Left ventricle myocardium superior (tissue), 1 donor: Measurements from ENCODE around the gene UGT1A7. TPM values are rescaled to one million over a fixed set of nuclear protein-coding genes. Genes with fewer than 3 reads are reported as not detected.
"Not testable (repeated sequence)": the region's sequence is repeated elsewhere in the genome, so short reads cannot be mapped to it uniquely, and the experiment has no call there.

ENCODE experiments used
- ATAC-seq: fragments of 200-7000 bp; cut with Tn5 transposase; one replicate; pipeline ENCODE4 v1.9.1; 2020; ENCODE audit warnings: mild to moderate bottlenecking, moderate library complexity
- DNase-seq: peaks from one replicate; pipeline ENCODE4 v3.0.0-alpha.2; 2020
- intact Hi-C: fragments of 100-400 bp; cut with micrococcal nuclease; formaldehyde crosslinking; loops from one replicate; pipeline ENCODE4 v1.11.0; 2022
- total RNA-seq: library from RNA; stranded (reverse); fragmentation: NEBNext Ultra II Directional; extraction: Animal tissue kit (Norgen Biotek cat#: 25700); gene quantifications from one replicate; pipeline ENCODE4 v1.2.1, GENCODE V29; 2021
- donor health status: DM: no; HTN: yes; CAD: no; lungs with severe emphysema.

The UGT1A7 gene
- total RNA-seq, 1 donor from 2014 or later: not detected

GRCh38 chr2:233676046-233676445 is 5.7 kb upstream of the UGT1A7 start:
- ATAC-seq: no peak
- intact Hi-C loops: no loop called here

GRCh38 chr2:233679196-233679595 is 2.5 kb upstream of the UGT1A7 start:
- intact Hi-C loops: no loop called here
- ATAC-seq (no peak), DNase-seq (no peak)

More at GRCh38 chr2:233676046-233676445, 5.7 kb upstream of the UGT1A7 start:
- DNase-seq: no peak

GRCh38 chr2:233680361-233681045 is 1.2 kb upstream of the UGT1A7 start:
- no peak for DNase-seq
- no peak for ATAC-seq
- intact Hi-C loops: no loop called here

GRCh38 chr2:233684640-233685039 is 2.9 kb downstream of the UGT1A7 start:
- DNase-seq (no peak), ATAC-seq (no peak)
- intact Hi-C loops: no loop called here

GRCh38 chr2:233686928-233687327 is 5.2 kb downstream of the UGT1A7 start:
- ATAC-seq: no peak
- DNase-seq: no peak
- intact Hi-C loops: no loop called here

- intact Hi-C loops: no loop called here
- ATAC-seq (no peak), DNase-seq (no peak)
Observed at GRCh38 chr2:233688341-233688740, 6.6 kb downstream of the UGT1A7 start.

- no peak for DNase-seq
- intact Hi-C loops: no loop called here
Observed at GRCh38 chr2:233689031-233689430, 7.3 kb downstream of the UGT1A7 start.

GRCh38 chr2:233689501-233689900 is 7.8 kb downstream of the UGT1A7 start:
- no peak for DNase-seq
- intact Hi-C loops: no loop called here

More at GRCh38 chr2:233689031-233689430, 7.3 kb downstream of the UGT1A7 start:
- ATAC-seq: no peak

GRCh38 chr2:233690444-233690843 is 8.7 kb downstream of the UGT1A7 start:
- DNase-seq: no peak
- intact Hi-C loops: no loop called here

More at GRCh38 chr2:233689501-233689900, 7.8 kb downstream of the UGT1A7 start:
- no peak for ATAC-seq

GRCh38 chr2:233691443-233692433 is 10.0 kb downstream of the UGT1A7 start:
- DNase-seq (no peak), ATAC-seq (no peak)
- intact Hi-C loops: no loop called here

More at GRCh38 chr2:233690444-233690843, 8.7 kb downstream of the UGT1A7 start:
- ATAC-seq: no peak

- ATAC-seq: no peak
- intact Hi-C loops: no loop called here
- no peak for DNase-seq
Observed at GRCh38 chr2:233692648-233693047, 10.9 kb downstream of the UGT1A7 start, which contains the start of gene UGT1A6. TSS of gene UGT1A6 (plus strand) at chr2:233692890. CDS start at chr2:233693005, 115 bp downstream.

GRCh38 chr2:233693963-233694362 is 12.3 kb downstream of the UGT1A7 start:
- no peak for DNase-seq
- intact Hi-C loops: no loop called here
- no peak for ATAC-seq

- intact Hi-C loops: no loop called here
- ATAC-seq (no peak), DNase-seq (no peak)
Observed at GRCh38 chr2:233698740-233699139, 17.0 kb downstream of the UGT1A7 start.

GRCh38 chr2:233699424-233700027 is 17.8 kb downstream of the UGT1A7 start:
- DNase-seq (no peak), ATAC-seq (no peak)
- intact Hi-C loops: no loop called here

GRCh38 chr2:233700028-233700635 is 18.4 kb downstream of the UGT1A7 start:
- DNase-seq: no peak
- ATAC-seq: no peak
- intact Hi-C loops: no loop called here

- intact Hi-C loops, DNase-seq, ATAC-seq: not testable (repeated sequence)
Observed at GRCh38 chr2:233700842-233701241, 19.1 kb downstream of the UGT1A7 start.

- DNase-seq: no peak
- no peak for ATAC-seq
- intact Hi-C loops: no loop called here
Observed at GRCh38 chr2:233702238-233702637, 20.5 kb downstream of the UGT1A7 start.

- intact Hi-C loops: no loop called here
- DNase-seq: no peak
- ATAC-seq: no peak
Observed at GRCh38 chr2:233705911-233706506, 24.3 kb downstream of the UGT1A7 start.

GRCh38 chr2:233706720-233707119 is 25.0 kb downstream of the UGT1A7 start:
- ATAC-seq (no peak), DNase-seq (no peak)
- intact Hi-C loops: no loop called here
